Esophagus muscularis mucosa (tissue), 4 donors: ENCODE data around the gene SAV1. TPM values are rescaled to one million over a fixed set of nuclear protein-coding genes. Genes with fewer than 3 reads are reported as not detected.
"Not testable (repeated sequence)": the region's sequence is repeated elsewhere in the genome, so short reads cannot be mapped to it uniquely, and the experiment has no call there.

Source experiments
- DNase-seq: peaks from one replicate; pipeline ENCODE4 v3.0.0-alpha.2; 2017; ENCODE audit errors: extremely low spot score
- H3K27ac ChIP-seq, 4 donors: fragments of 200-600 bp; sonication (generic); replicated peaks in 1 of 4; 1 replicate in 3 of 4; 2 replicates in 1 of 4; pipeline ENCODE4 v1.5.1; 2016 to 2019; ENCODE audit warnings: mild to moderate bottlenecking in 1 of 4
- H3K27me3 ChIP-seq, 4 donors: fragments of 200-600 bp; sonication (generic); one replicate each; pipeline versions ENCODE4 v1.5.1 to v1.6.0; 2016 to 2019
- H3K36me3 ChIP-seq, 4 donors: fragments of 200-600 bp; sonication (generic); one replicate each; pipeline ENCODE4 v1.5.1; 2016 to 2019
- H3K4me1 ChIP-seq, 4 donors: fragments of 200-600 bp; sonication (generic); one replicate each; pipeline ENCODE4 v1.5.1; 2016 to 2019
- H3K4me3 ChIP-seq, 4 donors: fragments of 200-600 bp; sonication (generic); 1 replicate in 2 of 4; 2 replicates in 2 of 4; pipeline ENCODE4 v1.5.1; 2016 to 2019; ENCODE audit warnings: mild to moderate bottlenecking in 4 of 4, moderate library complexity in 1 of 4
- H3K9me3 ChIP-seq, 4 donors: fragments of 200-600 bp; sonication (generic); 1 replicate in 3 of 4; 2 replicates in 1 of 4; pipeline ENCODE4 v1.5.1; 2016 to 2019
- CTCF ChIP-seq, 3 experiments: fragments of 200-600 bp in 2 of 3; fragments of 450-650 bp in 1 of 3; sonication (generic) in 2 of 3; IDR thresholded peaks; one replicate each; pipeline ENCODE4 v1.5.1; 2017 to 2019; ENCODE audit warnings: antibody characterized with exemption in 3 of 3, mild to moderate bottlenecking in 2 of 3, moderate library complexity in 1 of 3
- EP300 ChIP-seq: sonication (generic); formaldehyde crosslinking; IDR thresholded peaks from one replicate; pipeline ENCODE4 v1.6.1; 2017; ENCODE audit warnings: antibody characterized with exemption
- POLR2A ChIP-seq: fragments of 450-650 bp; IDR thresholded peaks from one replicate; pipeline ENCODE4 v1.6.1; 2017; ENCODE audit warnings: antibody characterized with exemption, moderate library complexity, mild to moderate bottlenecking, low read depth
- POLR2AphosphoS5 ChIP-seq, 2 donors: sonication (generic); formaldehyde crosslinking; IDR thresholded peaks; one replicate each; pipeline ENCODE4 v1.6.1; 2017; ENCODE audit warnings: antibody characterized with exemption in 2 of 2
- WGBS: methylation state at CpG from one replicate; pipeline ENCODE4 v1.1.5; 2018; 5-methylcytosine and 5-hydroxymethylcytosine counted together
- intact Hi-C: fragments of 100-400 bp; cut with DNase I; formaldehyde crosslinking; loops from one replicate; pipeline ENCODE4 v1.15.1; 2023
- total RNA-seq, 4 donors: library from RNA; depleted of rRNA; stranded (reverse); fragments of >200 nt; gene quantifications; one replicate each; pipeline versions ENCODE4 v1.1.0 to v1.2.1, GENCODE V29; 2016

The SAV1 gene
- total RNA-seq, 4 donors from 2014 or later, result 34.5 to 48.5 (median 40.2) TPM

DNA sequence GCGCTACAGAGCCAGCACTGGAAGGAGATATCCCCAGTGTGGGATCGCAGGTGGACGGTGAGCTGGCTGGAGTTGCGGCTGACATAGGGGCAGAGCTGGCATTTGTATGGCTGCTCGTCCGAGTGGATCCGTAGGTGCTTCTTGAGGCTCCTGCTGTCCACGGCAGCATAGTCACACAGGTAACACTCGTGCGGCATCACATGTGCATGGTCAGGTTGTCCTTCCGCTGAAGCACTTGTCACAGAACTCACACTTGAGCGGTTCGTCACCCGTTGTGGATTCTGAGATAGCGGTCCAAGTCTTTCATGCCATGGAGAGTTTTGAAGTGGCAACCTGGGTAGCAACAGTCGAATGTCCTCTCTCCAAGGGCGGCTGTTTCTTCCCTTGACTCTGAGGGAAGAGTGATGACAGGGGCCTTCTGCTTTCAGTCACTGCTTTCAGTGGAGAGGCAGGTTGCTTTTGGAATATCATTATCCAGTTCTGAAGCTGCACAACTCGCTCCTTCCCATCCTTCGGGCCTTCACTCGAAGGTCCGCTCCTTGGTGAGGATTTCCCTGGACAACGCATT is 37.0 kb upstream of the SAV1 start:
- peaks cover 0 to 8% (median 0%) of the 10 kb centered on the region in 4 donors for H3K27me3 ChIP-seq
- TF ChIP-seq POLR2AphosphoS5 (IDR thresholded peaks at IDR 0.05) (no peak), POLR2A (no peak), CTCF (IDR thresholded peaks at IDR 0.05) (no peak), EP300 (no peak)

DNA sequence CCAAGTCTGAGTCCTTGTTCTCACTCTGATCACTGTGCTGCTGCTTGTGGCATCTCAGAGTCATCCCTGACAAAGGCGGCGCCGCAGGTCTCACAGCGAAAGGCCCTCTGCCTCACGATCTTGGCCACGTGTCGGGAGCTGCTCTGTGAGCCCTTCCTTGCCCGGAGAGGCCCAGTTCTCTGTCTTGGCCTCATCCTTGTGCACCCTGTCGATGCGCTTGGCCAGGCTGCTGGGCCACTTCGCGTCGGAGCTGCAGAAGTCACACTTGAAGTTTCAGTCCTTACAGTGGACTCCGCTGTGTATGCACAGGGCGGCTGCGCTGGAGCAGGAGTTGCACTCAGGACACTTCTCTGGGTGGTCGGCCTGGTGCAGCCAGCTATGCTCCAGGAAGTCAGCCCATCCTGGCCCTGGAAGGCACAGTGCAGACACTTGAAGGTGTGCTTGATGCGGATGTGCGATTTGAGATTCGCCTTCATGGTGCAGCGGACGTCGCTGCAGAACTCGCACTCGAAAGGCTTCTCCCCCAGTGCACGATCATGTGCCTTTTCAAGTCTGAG is 36.4 kb upstream of the SAV1 start:
- Histone ChIP-seq H3K27ac (no peak overlapping the region), H3K4me1 (no peaks in the 10 kb centered on the region), H3K4me3 (no peak overlapping the region), H3K27me3 (peaks cover 0 to 8% (median 0%) of the 10 kb centered on the region in 4 donors), H3K9me3 (no peaks in the 10 kb centered on the region), H3K36me3 (no peaks in the 10 kb centered on the region)
- WGBS, result 99% methylated on average over 9 of the region's 26 CpGs
- DNase-seq, result no peak
- intact Hi-C loops, result no loop called here
- no peak for TF ChIP-seq POLR2AphosphoS5 (IDR thresholded peaks at IDR 0.05)

More for the DNA sequence above, 37.0 kb upstream of the SAV1 start:
- H3K36me3 ChIP-seq, result no peaks in the 10 kb centered on the region
- no peak overlapping the region for H3K27ac ChIP-seq
- WGBS, result 99% methylated on average over 13 of the region's 22 CpGs
- H3K9me3 ChIP-seq, result no peaks in the 10 kb centered on the region
- no peaks in the 10 kb centered on the region for H3K4me1 ChIP-seq
- intact Hi-C loops, result no loop called here
- DNase-seq, result no peak
- no peak overlapping the region for H3K4me3 ChIP-seq

DNA sequence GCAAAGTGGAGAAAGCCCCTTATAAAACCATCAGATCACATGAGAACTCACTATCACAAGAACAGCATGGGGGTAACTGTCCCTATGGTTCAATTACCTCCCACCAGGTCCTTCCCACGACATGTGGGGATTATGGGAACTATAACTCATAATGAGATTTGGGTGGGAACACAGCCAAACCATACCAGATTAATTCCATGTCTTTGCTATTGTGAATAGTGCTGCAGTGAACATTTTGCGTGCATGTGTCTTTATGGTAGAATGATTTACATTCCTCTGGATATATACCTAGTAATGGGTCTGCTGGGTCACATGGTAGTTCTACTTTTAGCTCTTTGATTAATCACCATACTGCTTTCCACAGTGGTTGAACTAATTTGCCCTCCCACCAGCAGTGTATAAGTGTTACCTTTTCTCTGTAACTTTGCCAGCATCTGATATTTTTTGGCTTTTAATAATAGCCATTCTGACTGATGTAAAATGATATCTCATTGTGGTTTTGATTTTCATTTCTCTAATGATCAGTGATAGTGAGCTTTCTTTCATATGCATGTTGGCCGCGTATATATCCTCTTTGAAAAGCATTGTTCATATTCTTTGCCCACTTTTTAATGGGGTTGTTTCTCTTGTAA is 29.7 kb upstream of the SAV1 start:
- WGBS, result 74% methylated on average over 4 of the region's 4 CpGs
- no peak for DNase-seq
- TF ChIP-seq CTCF (IDR thresholded peaks at IDR 0.05), result no peak
- TF ChIP-seq EP300, result no peak
- no peak for TF ChIP-seq POLR2A
- TF ChIP-seq POLR2AphosphoS5 (IDR thresholded peaks at IDR 0.05), result no peak
- H3K36me3 ChIP-seq, result no peaks in the 10 kb centered on the region
- no peak overlapping the region for H3K4me3 ChIP-seq
- H3K27ac ChIP-seq, result no peak overlapping the region
- intact Hi-C loops, result no loop called here
- H3K4me1 ChIP-seq, result no peaks in the 10 kb centered on the region
- no peaks in the 10 kb centered on the region for H3K9me3 ChIP-seq
- H3K27me3 ChIP-seq, result peaks cover 0 to 8% (median 0%) of the 10 kb centered on the region in 4 donors

- H3K27ac ChIP-seq, intact Hi-C loops, H3K27me3 ChIP-seq, H3K9me3 ChIP-seq, H3K4me3 ChIP-seq, DNase-seq, H3K36me3 ChIP-seq, H3K4me1 ChIP-seq: not testable (repeated sequence)
- WGBS, result 90% methylated on average over 2 of the region's 3 CpGs
Measured at GRCh38 chr14:50694260-50694659, 26.2 kb upstream of the SAV1 start.

GRCh38 chr14:50688875-50689274 is 20.8 kb upstream of the SAV1 start:
- TF ChIP-seq POLR2AphosphoS5 (IDR thresholded peaks at IDR 0.05) (no peak), CTCF (IDR thresholded peaks at IDR 0.05) (no peak), EP300 (no peak), POLR2A (no peak)
- intact Hi-C loops, result no loop called here
- no peak for DNase-seq
- 86% methylated on average over 1 of the region's 1 CpG for WGBS
- H3K27me3 ChIP-seq, result no peaks in the 10 kb centered on the region
- no peaks in the 10 kb centered on the region for H3K4me1 ChIP-seq
- no peaks in the 10 kb centered on the region for H3K9me3 ChIP-seq
- H3K27ac ChIP-seq, result no peak overlapping the region
- no peak overlapping the region for H3K4me3 ChIP-seq
- no peaks in the 10 kb centered on the region for H3K36me3 ChIP-seq
